Mesothelial cell of epicardium (in vitro differentiated cells): Measurements from ENCODE around the gene MLIP. TPM values are rescaled to one million over a fixed set of nuclear protein-coding genes. Genes with fewer than 3 reads are reported as not detected.

Source experiments
- DNase-seq, 2 experiments: peaks; one replicate each; pipeline ENCODE4 v3.0.0; 2021; ENCODE audit warnings: low spot score in 2 of 2; ENCODE audit not compliant: unreplicated experiment in 2 of 2
- H3K27ac Mint-ChIP-seq: 2 replicates; pipeline ENCODE4 v1.8.0; 2021; ENCODE audit warnings: mixed read lengths
- H3K27me3 Mint-ChIP-seq: 2 replicates; pipeline ENCODE4 v1.8.0; 2021; ENCODE audit warnings: low read depth, mixed read lengths
- H3K36me3 Mint-ChIP-seq: 2 replicates; pipeline ENCODE4 v1.8.0; 2021; ENCODE audit warnings: mixed read lengths
- H3K4me1 Mint-ChIP-seq: 2 replicates; pipeline ENCODE4 v1.8.0; 2021; ENCODE audit warnings: mixed read lengths
- H3K4me3 Mint-ChIP-seq: 2 replicates; pipeline ENCODE4 v1.8.0; 2021; ENCODE audit warnings: mild to moderate bottlenecking, moderate library complexity, mixed read lengths
- H3K9me3 Mint-ChIP-seq: 2 replicates; pipeline ENCODE4 v1.8.0; 2021; ENCODE audit warnings: mixed read lengths
- total RNA-seq: library from RNA; stranded (reverse); gene quantifications from 3 replicates; pipeline ENCODE4 v1.2.1, GENCODE V29; 2021
- TF ChIP-seq, protein P1 (sequence below): fragments of 200-600 bp; sonication (generic); IDR thresholded peaks from one replicate; pipeline ENCODE4 v1.5.0; 2021; ENCODE audit warnings: antibody characterized with exemption; ENCODE audit not compliant: unreplicated experiment

The MLIP gene
- total RNA-seq, 1 donor from 2014 or later, result 0.78 TPM

- Mint-ChIP-seq H3K4me3 (no peak overlapping the region), H3K9me3 (no peaks in the 10 kb centered on the region), H3K27ac (no peak overlapping the region), H3K27me3 (no peaks in the 10 kb centered on the region), H3K4me1 (no peaks in the 10 kb centered on the region), H3K36me3 (no peaks in the 10 kb centered on the region)
- no peak for DNase-seq
- TF ChIP-seq, protein P1, sequence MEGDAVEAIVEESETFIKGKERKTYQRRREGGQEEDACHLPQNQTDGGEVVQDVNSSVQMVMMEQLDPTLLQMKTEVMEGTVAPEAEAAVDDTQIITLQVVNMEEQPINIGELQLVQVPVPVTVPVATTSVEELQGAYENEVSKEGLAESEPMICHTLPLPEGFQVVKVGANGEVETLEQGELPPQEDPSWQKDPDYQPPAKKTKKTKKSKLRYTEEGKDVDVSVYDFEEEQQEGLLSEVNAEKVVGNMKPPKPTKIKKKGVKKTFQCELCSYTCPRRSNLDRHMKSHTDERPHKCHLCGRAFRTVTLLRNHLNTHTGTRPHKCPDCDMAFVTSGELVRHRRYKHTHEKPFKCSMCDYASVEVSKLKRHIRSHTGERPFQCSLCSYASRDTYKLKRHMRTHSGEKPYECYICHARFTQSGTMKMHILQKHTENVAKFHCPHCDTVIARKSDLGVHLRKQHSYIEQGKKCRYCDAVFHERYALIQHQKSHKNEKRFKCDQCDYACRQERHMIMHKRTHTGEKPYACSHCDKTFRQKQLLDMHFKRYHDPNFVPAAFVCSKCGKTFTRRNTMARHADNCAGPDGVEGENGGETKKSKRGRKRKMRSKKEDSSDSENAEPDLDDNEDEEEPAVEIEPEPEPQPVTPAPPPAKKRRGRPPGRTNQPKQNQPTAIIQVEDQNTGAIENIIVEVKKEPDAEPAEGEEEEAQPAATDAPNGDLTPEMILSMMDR, result no peak
These were observed 204.4 kb downstream of the MLIP start for GRCh38 chr6:54315656-54316055.

Other genes with a start within 250 kb of the MLIP start
- not detected in 3 replicates for gene TINAG, start 197.0 kb downstream of the MLIP start, total RNA-seq